HUES48 (cell line): ENCODE data around the gene SLC36A2.
"Not testable (repeated sequence)": the region's sequence is repeated elsewhere in the genome, so short reads cannot be mapped to it uniquely, and the experiment has no call there.

Experiments
- H3K27ac ChIP-seq: one replicate; pipeline ENCODE4 v1.7.0; 2013; ENCODE audit warnings: low read depth, low read length, inconsistent platforms
- H3K27me3 ChIP-seq: 2 replicates; pipeline ENCODE4 v1.6.1; 2013; ENCODE audit warnings: mild to moderate bottlenecking, low read length; ENCODE audit not compliant: control insufficient read depth, insufficient read depth
- H3K36me3 ChIP-seq: 2 replicates; pipeline ENCODE4 v1.6.1; 2013; ENCODE audit warnings: low read length; ENCODE audit not compliant: control insufficient read depth, insufficient read depth
- H3K4me1 ChIP-seq: 2 replicates; pipeline ENCODE4 v1.6.1; 2013; ENCODE audit warnings: mild to moderate bottlenecking, low read length; ENCODE audit not compliant: control insufficient read depth, insufficient read depth
- H3K4me3 ChIP-seq: 2 replicates; pipeline ENCODE4 v1.5.1; 2013; ENCODE audit warnings: mild to moderate bottlenecking, low read depth, low read length
- H3K9ac ChIP-seq: 2 replicates; pipeline ENCODE4 v1.6.1; 2013; ENCODE audit warnings: mild to moderate bottlenecking, low read depth, low read length, moderate library complexity
- H3K9me3 ChIP-seq: 2 replicates; pipeline ENCODE4 v1.6.1; 2013; ENCODE audit warnings: low read length; ENCODE audit not compliant: control insufficient read depth, insufficient read depth

SLC36A2 gene

GRCh38 chr5:151327585-151327984 is 19.8 kb downstream of the SLC36A2 start:
- no peaks in the 10 kb centered on the region for H3K27me3 ChIP-seq
- H3K9me3 ChIP-seq: no peaks in the 10 kb centered on the region
- no peak overlapping the region for H3K27ac ChIP-seq
- no peak overlapping the region for H3K9ac ChIP-seq
- H3K4me3 ChIP-seq: no peak overlapping the region
- H3K4me1 ChIP-seq: peaks cover 6% of the 10 kb centered on the region; the same call in 1 of the 2 replicates
- no peaks in the 10 kb centered on the region for H3K36me3 ChIP-seq

- no peaks in the 10 kb centered on the region for H3K9me3 ChIP-seq
Measured at GRCh38 chr5:151326266-151326665, 21.1 kb downstream of the SLC36A2 start.

DNA sequence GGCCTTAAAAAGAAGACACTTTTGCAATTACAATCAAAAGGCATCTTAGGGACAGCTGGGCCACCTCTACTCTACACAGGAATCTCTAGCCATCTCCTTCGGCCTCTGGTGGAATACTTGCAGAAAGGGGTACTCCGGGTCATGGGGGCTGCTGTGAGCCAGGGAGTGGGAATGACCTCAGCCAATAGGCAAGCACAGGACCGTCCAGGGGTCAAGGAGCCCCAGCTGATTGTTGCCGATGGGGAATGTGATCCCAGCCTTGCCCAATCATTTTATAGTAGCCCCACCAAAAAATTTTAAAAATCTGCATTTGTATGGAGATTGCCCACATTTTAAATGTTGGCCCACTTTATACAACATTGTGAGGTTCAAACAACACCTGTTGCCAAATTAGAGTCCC is 26.9 kb downstream of the SLC36A2 start:
- no peaks in the 10 kb centered on the region for H3K9me3 ChIP-seq
- H3K27me3 ChIP-seq: no peaks in the 10 kb centered on the region
- no peak overlapping the region for H3K4me3 ChIP-seq
- H3K4me1 ChIP-seq: peaks cover 6% of the 10 kb centered on the region
- no peaks in the 10 kb centered on the region for H3K36me3 ChIP-seq
- no peak overlapping the region for H3K27ac ChIP-seq
- H3K9ac ChIP-seq: no peak overlapping the region

More at GRCh38 chr5:151326266-151326665, 21.1 kb downstream of the SLC36A2 start:
- Histone ChIP-seq H3K4me3 (no peak overlapping the region), H3K27me3 (no peaks in the 10 kb centered on the region), H3K27ac (no peak overlapping the region), H3K4me1 (peaks cover 6% of the 10 kb centered on the region; the same call in 1 of the 2 replicates), H3K9ac (no peak overlapping the region), H3K36me3 (no peaks in the 10 kb centered on the region)

GRCh38 chr5:151318850-151319732 is 28.3 kb downstream of the SLC36A2 start:
- peaks cover 6% of the 10 kb centered on the region for H3K4me1 ChIP-seq
- H3K4me3 ChIP-seq: no peak overlapping the region
- H3K36me3 ChIP-seq: no peaks in the 10 kb centered on the region
- H3K9me3 ChIP-seq: no peaks in the 10 kb centered on the region
- H3K9ac ChIP-seq: no peak overlapping the region
- H3K27ac ChIP-seq: no peak overlapping the region
- H3K27me3 ChIP-seq: no peaks in the 10 kb centered on the region

DNA sequence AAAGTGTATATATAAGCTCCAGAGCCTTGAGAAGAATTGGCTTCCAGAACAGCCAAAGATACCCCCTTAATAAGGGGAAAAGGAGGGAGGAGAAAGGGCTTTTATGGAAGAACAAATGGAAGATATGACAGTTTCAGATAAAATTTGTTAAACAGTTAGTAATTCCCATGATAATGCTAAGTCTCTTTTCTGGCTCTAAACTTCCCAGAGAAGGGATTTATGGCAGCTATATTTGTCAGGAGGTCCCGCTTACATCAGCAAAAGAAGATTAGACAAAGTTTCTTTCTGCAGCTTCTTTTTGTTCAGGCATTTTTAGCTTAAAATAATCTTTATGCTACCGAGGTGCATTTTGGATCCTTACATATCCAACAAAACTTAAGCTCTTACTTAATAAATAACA is 29.5 kb downstream of the SLC36A2 start:
- Histone ChIP-seq H3K4me1 (peaks cover 8% of the 10 kb centered on the region), H3K27ac (no peak overlapping the region), H3K4me3 (no peak overlapping the region), H3K36me3 (no peaks in the 10 kb centered on the region), H3K27me3 (no peaks in the 10 kb centered on the region), H3K9me3 (no peaks in the 10 kb centered on the region), H3K9ac (no peak overlapping the region)

DNA sequence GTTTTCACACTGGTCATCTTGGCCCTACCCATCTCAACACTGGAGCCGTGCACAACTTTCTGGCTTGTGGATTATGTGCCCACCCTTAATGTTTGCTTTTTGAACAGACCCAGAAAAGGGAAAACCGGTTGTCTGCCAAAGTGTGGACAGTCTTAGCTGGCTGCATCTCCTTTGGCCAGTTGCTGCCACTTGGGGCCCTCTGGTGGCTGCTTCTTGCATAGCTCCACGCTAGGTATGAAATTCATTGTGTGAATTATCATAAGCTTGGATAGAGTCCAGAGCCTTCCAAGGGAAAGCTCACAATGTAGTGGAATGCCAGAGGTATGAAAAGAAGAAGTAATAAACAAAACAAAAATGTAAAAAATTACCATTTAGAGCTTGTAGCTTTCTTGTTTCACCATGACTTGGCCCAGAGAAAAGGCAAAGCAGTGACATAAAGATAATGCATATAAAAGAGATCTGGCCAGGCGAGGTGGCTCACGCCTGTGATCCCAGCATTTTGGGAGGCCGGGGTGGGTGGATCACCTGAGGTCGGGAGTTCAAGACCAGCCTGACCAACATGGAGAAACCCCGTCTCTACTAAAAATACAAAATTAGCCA is 31.3 kb downstream of the SLC36A2 start:
- H3K27ac ChIP-seq: no peak overlapping the region
- H3K36me3 ChIP-seq: no peaks in the 10 kb centered on the region
- H3K4me3 ChIP-seq: no peak overlapping the region
- no peaks in the 10 kb centered on the region for H3K27me3 ChIP-seq
- H3K9ac ChIP-seq: no peak overlapping the region
- H3K9me3 ChIP-seq: no peaks in the 10 kb centered on the region
- H3K4me1 ChIP-seq: peaks cover 9% of the 10 kb centered on the region

DNA sequence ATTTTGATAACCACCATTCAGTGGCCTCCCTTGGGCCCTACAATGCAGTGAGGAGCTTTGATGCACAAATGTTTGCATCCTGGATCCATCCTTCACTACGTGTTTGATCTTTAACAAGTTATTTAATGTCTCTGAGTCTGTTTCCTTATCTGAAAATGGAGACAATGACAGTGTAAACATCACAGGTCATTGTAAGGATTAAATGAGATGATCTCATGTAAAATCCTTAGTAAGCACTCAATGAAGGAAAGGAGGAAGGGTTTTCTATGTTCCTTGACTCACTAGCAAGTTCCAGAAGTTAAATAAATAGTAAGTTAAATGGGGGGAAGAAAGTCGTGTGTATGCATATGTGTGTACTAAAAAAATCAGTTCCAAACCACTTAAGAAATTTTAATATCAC is 34.0 kb downstream of the SLC36A2 start:
- no peaks in the 10 kb centered on the region for H3K9me3 ChIP-seq
- no peaks in the 10 kb centered on the region for H3K36me3 ChIP-seq
- no peak overlapping the region for H3K27ac ChIP-seq
- H3K4me3 ChIP-seq: no peak overlapping the region
- no peak overlapping the region for H3K9ac ChIP-seq
- peaks cover 9% of the 10 kb centered on the region for H3K4me1 ChIP-seq
- H3K27me3 ChIP-seq: no peaks in the 10 kb centered on the region

- Histone ChIP-seq H3K9me3 (no peaks in the 10 kb centered on the region), H3K4me1 (peaks cover 6% of the 10 kb centered on the region), H3K27me3 (no peaks in the 10 kb centered on the region), H3K27ac (no peak overlapping the region), H3K4me3 (no peak overlapping the region), H3K36me3 (no peaks in the 10 kb centered on the region), H3K9ac (no peak overlapping the region)
Measured at GRCh38 chr5:151312756-151313324, 34.5 kb downstream of the SLC36A2 start.

DNA sequence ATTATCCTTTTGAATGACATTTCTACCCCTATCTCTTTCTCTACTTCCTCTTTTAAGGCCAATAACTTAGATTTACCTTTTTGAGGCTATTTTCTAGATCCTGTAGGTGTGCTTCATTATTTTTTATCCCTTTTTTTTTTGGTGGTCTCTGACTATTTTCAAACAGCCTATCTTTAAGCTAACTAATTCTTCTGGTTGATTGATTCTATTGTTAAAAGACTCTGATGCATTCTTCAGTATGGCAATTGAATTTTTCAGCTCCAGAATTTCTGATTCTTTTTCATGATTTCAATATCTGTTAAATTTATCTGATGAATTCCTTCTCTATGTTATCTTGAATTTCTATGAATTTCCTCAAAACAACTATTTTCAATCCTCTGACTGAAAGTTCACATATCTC is 36.4 kb downstream of the SLC36A2 start:
- no peak overlapping the region for H3K4me3 ChIP-seq
- H3K9me3 ChIP-seq: no peaks in the 10 kb centered on the region
- no peak overlapping the region for H3K9ac ChIP-seq
- H3K27ac ChIP-seq: no peak overlapping the region
- no peaks in the 10 kb centered on the region for H3K27me3 ChIP-seq
- H3K36me3 ChIP-seq: no peaks in the 10 kb centered on the region
- H3K4me1 ChIP-seq: 0 out of 2 replicates have a peak, but pooled peaks cover 3% of the 10 kb centered on the region

GRCh38 chr5:151309821-151310220 is 37.5 kb downstream of the SLC36A2 start:
- not testable (repeated sequence) for H3K36me3 ChIP-seq, H3K9me3 ChIP-seq, H3K4me3 ChIP-seq, H3K9ac ChIP-seq, H3K27me3 ChIP-seq, H3K27ac ChIP-seq, H3K4me1 ChIP-seq

GRCh38 chr5:151309266-151309665 is 38.1 kb downstream of the SLC36A2 start:
- not testable (repeated sequence) for H3K36me3 ChIP-seq, H3K27ac ChIP-seq, H3K4me3 ChIP-seq, H3K27me3 ChIP-seq, H3K4me1 ChIP-seq, H3K9me3 ChIP-seq, H3K9ac ChIP-seq
